B cell (primary cell): Measurements from ENCODE around the gene NCOR1. TPM values are rescaled to one million over a fixed set of nuclear protein-coding genes. Genes with fewer than 3 reads are reported as not detected.
A peak's percentile ranks its signal among the peaks of the same experiment; 100 is the strongest.

Experiments used
- ATAC-seq: fragments of 200-7000 bp; cut with Tn5 transposase; one replicate; pipeline ENCODE4 v1.10.0; 2021; ENCODE audit warnings: low read depth, mild to moderate bottlenecking, moderate number of reproducible peaks, moderate library complexity
- CTCF ChIA-PET: fragments of 350-600 bp; sonication (Branson Sonifier 250); formaldehyde crosslinking; loops from one replicate; lab custom pipeline; 2021; ENCODE audit warnings: antibody characterized with exemption, inconsistent platforms; lab: Charles Lee
- POLR2A ChIA-PET: fragments of 350-600 bp; sonication (Branson Sonifier 250); formaldehyde crosslinking; loops from one replicate; lab custom pipeline; 2021; ENCODE audit warnings: antibody characterized with exemption; lab: Charles Lee
- DNase-seq: peaks from one replicate; pipeline ENCODE4 v3.0.0; 2013
- H2AFZ ChIP-seq: 2 replicates; pipeline ENCODE4 v1.6.1; 2012; ENCODE audit warnings: mild to moderate bottlenecking, low read depth, low read length; ENCODE audit not compliant: insufficient read depth, poor library complexity, severe bottlenecking
- H3K27ac ChIP-seq, 2 donors: 1 replicate in 1 of 2; 2 replicates in 1 of 2; pipeline ENCODE4 v1.5.1; 2012 to 2013; ENCODE audit warnings: low read length in 2 of 2, mild to moderate bottlenecking in 2 of 2, moderate library complexity in 1 of 2
- H3K27me3 ChIP-seq, 4 experiments: fragments of 200-600 bp in 1 of 4; sonication (generic) in 1 of 4; replicated peaks in 1 of 4; 1 replicate in 2 of 4; 2 replicates in 2 of 4; pipeline versions ENCODE4 v1.6.1 to v1.7.0; 2013 to 2016; ENCODE audit warnings: low read length in 3 of 4, mild to moderate bottlenecking in 2 of 4, mixed read lengths in 1 of 4, moderate library complexity in 1 of 4; ENCODE audit not compliant: insufficient read depth in 4 of 4, control insufficient read depth in 3 of 4; ENCODE audit errors: control extremely low read depth in 1 of 4
- H3K36me3 ChIP-seq, 2 experiments: replicated peaks in 1 of 2; 1 replicate in 1 of 2; 2 replicates in 1 of 2; pipeline versions ENCODE4 v1.6.1 to v1.7.1; 2013; ENCODE audit warnings: low read length in 1 of 2; ENCODE audit not compliant: insufficient read depth in 2 of 2, control insufficient read depth in 1 of 2; ENCODE audit errors: control extremely low read depth in 1 of 2, extremely low read depth in 1 of 2
- H3K4me1 ChIP-seq, 2 donors: fragments of 200-600 bp in 1 of 2; sonication (generic) in 1 of 2; 1 replicate in 1 of 2; 2 replicates in 1 of 2; pipeline versions ENCODE4 v1.5.1 to v1.6.1; 2013 to 2017; ENCODE audit warnings: low read length in 2 of 2; ENCODE audit not compliant: control insufficient read depth in 2 of 2, insufficient read depth in 2 of 2
- H3K4me2 ChIP-seq: replicated peaks from 2 replicates; pipeline ENCODE3; 2012; ENCODE audit warnings: mild to moderate bottlenecking, low read depth, low read length; ENCODE audit not compliant: poor library complexity, severe bottlenecking
- H3K4me3 ChIP-seq, 5 experiments: fragments of 200-600 bp in 1 of 5; sonication (generic) in 1 of 5; 1 replicate in 3 of 5; 2 replicates in 2 of 5; pipeline versions ENCODE4 v1.5.1 to v1.7.0; 2011 to 2016; ENCODE audit warnings: low read length in 4 of 5, mild to moderate bottlenecking in 4 of 5, low read depth in 2 of 5, control low read depth in 1 of 5, moderate library complexity in 1 of 5; ENCODE audit not compliant: insufficient read depth in 1 of 5; ENCODE audit errors: control extremely low read depth in 1 of 5, extremely low read depth in 1 of 5
- H3K79me2 ChIP-seq: fragments of 200-600 bp; sonication (generic); one replicate; pipeline ENCODE4 v1.6.0; 2016; ENCODE audit warnings: low read length; ENCODE audit not compliant: control insufficient read depth, insufficient read depth
- H3K9ac ChIP-seq: fragments of 200-600 bp; sonication (generic); 2 replicates; pipeline ENCODE4 v1.6.1; 2017; ENCODE audit warnings: mild to moderate bottlenecking, low read length, moderate library complexity
- H3K9me3 ChIP-seq, 3 donors: one replicate each; pipeline versions ENCODE4 v1.6.1 to v1.7.1; 2013; ENCODE audit warnings: low read length in 2 of 3; ENCODE audit not compliant: control insufficient read depth in 2 of 3, insufficient read depth in 1 of 3; ENCODE audit errors: control extremely low read depth in 1 of 3
- H4K20me1 ChIP-seq: 2 replicates; pipeline ENCODE4 v1.6.0; 2012; ENCODE audit warnings: mild to moderate bottlenecking, low read length; ENCODE audit not compliant: insufficient read depth, control insufficient read depth, poor library complexity, severe bottlenecking
- H3K27ac Mint-ChIP-seq: one replicate; pipeline ENCODE4 v1.8.0; 2021; ENCODE audit warnings: mixed read lengths
- H3K27me3 Mint-ChIP-seq: one replicate; pipeline ENCODE4 v1.8.0; 2021; ENCODE audit warnings: mixed read lengths
- H3K4me1 Mint-ChIP-seq: one replicate; pipeline ENCODE4 v1.8.0; 2021; ENCODE audit warnings: mixed read lengths
- H3K4me3 Mint-ChIP-seq: one replicate; pipeline ENCODE4 v1.8.0; 2021; ENCODE audit warnings: mixed read lengths
- H3K9me3 Mint-ChIP-seq: one replicate; pipeline ENCODE4 v1.8.0; 2022; ENCODE audit warnings: mixed read lengths; ENCODE audit not compliant: insufficient read depth
- EZH2 ChIP-seq: IDR thresholded peaks from 2 replicates; pipeline ENCODE4 v1.6.1; 2012; ENCODE audit warnings: borderline replicate concordance, low read depth, mild to moderate bottlenecking, moderate library complexity, low read length; ENCODE audit not compliant: insufficient read depth, poor library complexity, severe bottlenecking
- WGBS: methylation state at CpG from one replicate; pipeline ENCODE4 v1.1.5; 2013; ENCODE audit warnings: missing lambda C conversion rate; ENCODE audit not compliant: insufficient coverage; 5-methylcytosine and 5-hydroxymethylcytosine counted together
- intact Hi-C: fragments of 100-400 bp; cut with micrococcal nuclease; formaldehyde crosslinking; loops from one replicate; pipeline ENCODE4 v1.10.0; 2022
- polyA plus RNA-seq: library from polyadenylated mRNA; depleted of rRNA; stranded (reverse); fragments of >200 nt; gene quantifications from 2 replicates; pipeline ENCODE4 v1.2.3, GENCODE V29; 2012
- total RNA-seq, 2 donors: library from RNA; stranded (reverse); fragments of 120-200 nt in 1 of 2; gene quantifications; 1 replicate in 1 of 2; 2 replicates in 1 of 2; pipeline versions ENCODE4 v1.2.3 to v1.2.4, GENCODE V29; 2013 to 2022
- TF ChIP-seq, protein P1 (sequence below): fragments of 200-600 bp; IDR thresholded peaks from one replicate; pipeline ENCODE4 v1.8.0; 2022; ENCODE audit warnings: antibody characterized with exemption, mild to moderate bottlenecking

NCOR1 gene
- total and polyA plus RNA-seq, 2 donors (not counting 1 experiment from before 2014, with no cell fraction given) = 46.3 to 217 TPM

DNA sequence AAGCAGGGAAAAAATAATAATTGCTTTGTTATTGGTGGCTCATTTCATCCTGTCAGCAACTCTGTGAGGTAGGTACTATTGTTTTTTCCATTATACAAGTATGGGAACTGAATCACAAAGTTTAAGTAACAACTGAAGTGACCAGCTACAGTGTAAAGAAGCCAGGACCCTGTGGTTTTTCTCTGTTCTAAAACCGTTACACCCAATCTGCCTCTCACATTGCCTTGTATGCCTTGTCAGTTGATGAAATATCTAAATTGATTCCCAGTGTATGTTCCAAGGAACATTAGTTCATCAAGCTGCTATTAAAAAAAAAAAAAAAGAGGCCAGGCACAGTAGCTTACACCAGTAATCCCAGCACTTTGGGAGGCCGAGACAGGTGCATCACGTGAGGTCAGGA lies 7.1 kb upstream of the NCOR1 start:
- ChIA-PET POLR2A (no interaction called here), CTCF (interaction anchor here (0.5 kb wide), 1 partner anchor 21 kb away, joined by 3 read pairs; no protein-coding TSS in a partner anchor)
- Histone ChIP-seq H3K27ac (no peak overlapping the region), H2AFZ (no peak overlapping the region), H3K4me2 (no peak overlapping the region), H3K36me3 (peaks cover 4% of the 10 kb centered on the region in 2 experiments), H3K9ac (no peak overlapping the region), H3K4me1 (peaks cover 5% of the 10 kb centered on the region in 2 donors), H3K4me3 (no peak overlapping the region), H3K27me3 (no peaks in the 10 kb centered on the region), H4K20me1 (no peaks in the 10 kb centered on the region), H3K9me3 (no peaks in the 10 kb centered on the region), H3K79me2 (peaks cover 28% of the 10 kb centered on the region)
- Mint-ChIP-seq H3K9me3 (no peaks in the 10 kb centered on the region), H3K27me3 (no peaks in the 10 kb centered on the region), H3K4me1 (peaks cover 10% of the 10 kb centered on the region), H3K27ac (no peak overlapping the region), H3K4me3 (no peak overlapping the region)
- no peak for DNase-seq
- no peak for TF ChIP-seq EZH2
- TF ChIP-seq, protein P1, sequence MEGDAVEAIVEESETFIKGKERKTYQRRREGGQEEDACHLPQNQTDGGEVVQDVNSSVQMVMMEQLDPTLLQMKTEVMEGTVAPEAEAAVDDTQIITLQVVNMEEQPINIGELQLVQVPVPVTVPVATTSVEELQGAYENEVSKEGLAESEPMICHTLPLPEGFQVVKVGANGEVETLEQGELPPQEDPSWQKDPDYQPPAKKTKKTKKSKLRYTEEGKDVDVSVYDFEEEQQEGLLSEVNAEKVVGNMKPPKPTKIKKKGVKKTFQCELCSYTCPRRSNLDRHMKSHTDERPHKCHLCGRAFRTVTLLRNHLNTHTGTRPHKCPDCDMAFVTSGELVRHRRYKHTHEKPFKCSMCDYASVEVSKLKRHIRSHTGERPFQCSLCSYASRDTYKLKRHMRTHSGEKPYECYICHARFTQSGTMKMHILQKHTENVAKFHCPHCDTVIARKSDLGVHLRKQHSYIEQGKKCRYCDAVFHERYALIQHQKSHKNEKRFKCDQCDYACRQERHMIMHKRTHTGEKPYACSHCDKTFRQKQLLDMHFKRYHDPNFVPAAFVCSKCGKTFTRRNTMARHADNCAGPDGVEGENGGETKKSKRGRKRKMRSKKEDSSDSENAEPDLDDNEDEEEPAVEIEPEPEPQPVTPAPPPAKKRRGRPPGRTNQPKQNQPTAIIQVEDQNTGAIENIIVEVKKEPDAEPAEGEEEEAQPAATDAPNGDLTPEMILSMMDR = no peak
- no peak for ATAC-seq
- no CpG with 5 or more reads among the region's 3 CpGs for WGBS
- intact Hi-C loops = no loop called here

DNA sequence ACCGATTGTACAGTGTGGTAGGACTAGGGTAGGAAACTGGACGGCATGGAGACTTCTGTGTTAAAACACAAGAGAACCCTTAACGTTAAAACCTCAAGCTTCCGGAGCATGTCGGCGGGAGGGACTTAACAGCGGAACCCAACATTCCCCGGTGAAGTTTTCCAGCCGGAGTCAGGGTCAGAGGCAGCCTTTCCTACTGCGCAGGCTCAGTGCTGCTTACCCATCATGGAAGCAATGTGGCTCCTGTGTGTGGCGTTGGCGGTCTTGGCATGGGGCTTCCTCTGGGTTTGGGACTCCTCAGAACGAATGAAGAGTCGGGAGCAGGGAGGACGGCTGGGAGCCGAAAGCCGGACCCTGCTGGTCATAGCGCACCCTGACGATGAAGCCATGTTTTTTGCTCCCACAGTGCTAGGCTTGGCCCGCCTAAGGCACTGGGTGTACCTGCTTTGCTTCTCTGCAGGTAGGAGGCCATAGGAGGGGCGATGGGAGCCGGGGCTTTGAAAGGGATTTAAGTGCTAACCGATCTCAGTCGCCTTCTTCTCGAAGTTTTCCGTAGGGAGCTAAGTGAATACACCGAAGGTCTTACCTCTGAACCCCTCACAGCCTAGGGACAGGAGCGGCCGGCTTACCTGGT lies 1.8 kb upstream of the NCOR1 start, which contains the start of gene PIGL:
Gene PIGL (plus strand): TSS at position 209 of the 634 bp plus-strand sequence. CDS start 17 bp downstream, at position 226.
- Histone ChIP-seq H3K9ac (peak within 1 kb of the TSS; percentile 78), H3K4me2 (peak within 1 kb of the TSS; percentile 86), H3K36me3 (peaks cover 0 to 2% of the 10 kb centered on the region in 2 experiments), H3K4me3 (peak within 1 kb of the TSS; percentile 83 to 93 (median 92)), H4K20me1 (no peaks in the 10 kb centered on the region), H3K27ac (peak within 1 kb of the TSS; percentile 78 to 90), H3K4me1 (peaks cover 25 to 35% of the 10 kb centered on the region in 2 donors), H2AFZ (peak within 1 kb of the TSS; percentile 96), H3K27me3 (no peaks in the 10 kb centered on the region), H3K9me3 (no peaks in the 10 kb centered on the region), H3K79me2 (peaks cover 69% of the 10 kb centered on the region)
- ATAC-seq = peak; percentile 34
- Mint-ChIP-seq H3K27ac (peak within 1 kb of the TSS; percentile 95), H3K4me1 (peaks cover 40% of the 10 kb centered on the region), H3K9me3 (no peaks in the 10 kb centered on the region), H3K27me3 (no peaks in the 10 kb centered on the region), H3K4me3 (peak within 1 kb of the TSS; percentile 96)
- WGBS = 0% methylated on average over 20 of the region's 29 CpGs
- POLR2A ChIA-PET = interaction anchor here (0.5 to 1.4 kb wide), 5 partner anchors 48 to 136 kb away, joined by 3 to 5 read pairs (median 3); partner anchors contain the start of gene CENPV
- peak; percentile 84 for DNase-seq
- TF ChIP-seq, protein P1 = no peak
- CTCF ChIA-PET = interaction anchor here (0.5 to 2.6 kb wide), 3 partner anchors 31 to 74 kb away, joined by 3 to 22 read pairs (median 3); no protein-coding TSS in a partner anchor
- intact Hi-C loops = loop anchor here (5.0 to 10.0 kb wide), 4 partner anchors 135 to 305 kb away; partner anchors contain the start of genes CENPV and TRPV2
